ENCODE results near the gene ROM1.

ROM1 gene

DNA sequence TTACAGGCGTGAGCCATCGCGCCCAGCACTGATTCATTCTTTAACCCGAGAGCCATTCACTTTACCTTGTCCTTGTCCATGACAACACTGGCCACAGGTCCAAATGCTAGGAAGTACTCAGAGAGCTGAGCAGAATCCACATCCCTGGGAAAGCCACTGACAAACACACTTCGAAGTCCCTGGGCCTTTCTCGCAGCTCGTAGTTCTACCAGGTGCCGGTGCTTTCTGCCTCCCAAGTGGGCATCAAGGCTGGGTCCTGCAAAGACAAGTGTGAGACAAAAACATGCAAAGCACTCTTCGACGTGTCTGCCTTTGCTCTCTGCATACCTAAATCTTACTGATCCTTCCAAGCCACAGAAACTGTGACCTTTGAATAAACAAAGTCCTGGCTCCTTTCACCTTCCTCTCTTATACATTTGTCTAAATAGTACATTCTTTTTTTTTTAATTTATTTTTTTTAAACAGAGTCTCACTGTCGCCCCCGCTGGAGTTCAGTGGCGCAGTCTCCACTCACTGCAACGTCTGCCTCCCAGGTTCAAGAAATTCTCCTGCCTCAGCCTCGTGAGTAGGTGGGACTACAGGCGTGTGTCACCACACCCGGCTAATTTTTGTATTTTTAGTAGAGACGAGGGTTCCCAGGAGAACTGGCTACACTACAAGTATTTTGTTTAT is 24.0 kb upstream of the ROM1 start:
- no peak for DNase-seq

DNA sequence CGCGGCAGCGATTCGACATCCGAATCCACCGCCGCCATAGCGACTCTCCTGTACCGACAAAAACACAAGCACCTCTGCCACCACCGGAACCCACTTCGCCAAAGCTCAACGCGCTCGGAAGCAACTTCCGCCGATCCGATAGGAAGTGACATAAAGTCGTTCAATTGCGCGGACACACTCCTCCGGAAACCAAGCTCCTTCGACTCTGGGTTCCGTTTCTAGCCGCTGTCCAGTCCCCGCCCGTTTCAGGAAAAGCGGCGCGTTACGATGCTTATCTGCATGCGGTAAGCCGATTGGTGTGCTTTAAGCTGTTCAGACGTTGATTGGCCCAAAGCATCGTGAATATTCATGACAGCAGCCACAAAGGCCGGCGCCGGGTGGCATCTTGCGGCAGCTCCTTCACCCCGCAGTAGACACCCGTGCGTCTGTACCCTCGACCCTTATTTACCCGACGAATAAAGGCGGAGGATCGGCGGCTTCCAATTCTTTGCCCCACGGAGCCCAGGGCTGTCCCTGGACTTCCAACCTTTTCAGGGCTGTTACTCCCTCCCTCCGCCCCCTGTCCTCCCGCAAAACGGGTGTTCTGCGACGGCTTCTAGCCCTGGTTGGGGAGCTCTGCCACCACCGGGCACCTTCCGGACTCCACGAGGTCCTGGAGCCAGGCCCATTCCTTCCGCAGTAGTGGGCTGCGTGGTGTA is 21.5 kb upstream of the ROM1 start, which contains the start of gene TUT1:
TSS of gene TUT1 (minus strand) at position 76 of the 698 bp plus-strand sequence. CDS start at position 38, 38 bp downstream.
- DNase-seq, result peak; percentile 94

DNA sequence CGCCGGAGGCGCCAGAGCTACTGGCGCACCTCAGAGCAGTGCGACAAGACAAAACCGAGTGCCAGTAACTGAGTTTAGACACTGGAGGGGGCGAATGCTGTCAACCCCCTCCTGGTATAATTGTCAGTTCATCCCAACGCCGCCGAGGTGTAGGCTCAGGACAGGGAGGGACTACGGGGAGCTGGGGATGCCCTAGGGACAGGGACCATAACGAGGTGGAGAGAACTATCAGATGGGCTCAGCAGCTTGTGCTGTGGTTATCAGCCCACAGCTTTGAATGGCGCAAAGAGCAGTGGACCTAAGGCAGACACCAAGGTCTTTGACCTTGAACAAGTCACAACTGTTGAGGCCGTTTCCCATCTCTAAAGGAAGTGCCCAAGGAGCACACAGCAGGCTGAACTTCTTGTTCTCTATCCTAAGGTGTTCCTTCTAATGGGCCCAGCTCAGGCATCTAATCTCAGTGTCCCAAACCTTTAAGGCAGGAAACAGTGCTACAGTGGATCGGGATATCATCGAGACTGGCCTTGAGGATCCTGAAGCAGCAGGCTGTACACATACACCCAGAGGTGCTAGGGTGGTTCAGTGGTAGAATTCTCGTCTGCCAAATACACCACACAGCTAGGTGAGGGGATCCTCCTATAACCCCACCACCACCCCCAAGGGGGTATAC is 20.8 kb upstream of the ROM1 start:
- no peak for DNase-seq

DNA sequence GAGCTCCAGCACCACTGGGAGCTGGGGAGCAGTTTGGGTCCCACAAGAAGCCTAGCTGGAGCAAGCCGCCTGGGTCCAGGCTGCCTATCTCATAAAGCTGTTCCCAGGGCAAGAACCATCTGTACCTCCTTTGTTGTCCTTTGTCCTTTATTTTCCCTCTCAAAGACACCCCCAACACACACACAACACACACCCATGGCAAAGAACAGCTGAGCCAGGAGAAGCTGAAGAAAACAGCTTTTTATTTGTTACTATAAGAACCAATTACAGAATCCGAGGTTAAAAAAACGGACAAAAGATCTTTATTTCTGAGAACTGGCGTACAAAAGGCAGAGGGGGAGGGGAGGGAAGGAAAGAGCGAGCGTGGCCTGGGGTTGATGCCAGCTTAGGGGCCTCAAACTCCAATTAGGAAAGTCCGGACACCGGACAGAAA is 20.1 kb upstream of the ROM1 start:
- no peak for DNase-seq

DNA sequence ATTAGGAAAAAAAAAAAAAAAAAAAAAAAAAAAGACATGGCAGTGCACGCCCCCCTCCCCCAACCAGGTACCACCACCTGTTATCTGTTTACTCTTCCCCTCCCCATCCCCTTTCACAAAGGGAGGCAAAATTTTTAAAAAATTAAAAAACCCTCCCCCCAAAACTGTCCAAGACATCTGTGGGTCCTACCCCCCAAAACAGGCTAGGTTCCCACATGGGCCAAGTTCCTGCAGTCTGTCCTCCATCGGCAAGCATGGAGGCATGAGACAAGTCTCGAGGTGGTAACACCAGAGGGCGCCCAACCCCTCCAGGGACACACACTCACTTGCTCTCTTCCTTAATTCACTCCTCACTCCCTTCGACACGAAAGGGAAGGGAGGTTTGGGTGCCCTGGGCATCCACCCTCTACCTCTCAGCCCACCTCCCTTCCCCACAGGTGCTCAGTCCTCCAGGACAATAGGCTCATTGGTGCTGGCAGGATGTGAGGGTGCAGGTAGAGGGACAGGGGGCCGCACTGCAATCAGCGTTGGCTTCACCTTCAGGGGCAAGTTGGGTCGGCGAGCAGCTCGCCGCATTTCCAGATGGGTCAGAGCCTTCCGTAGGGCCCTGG is 19.5 kb upstream of the ROM1 start:
- peak; percentile 70 for DNase-seq

DNA sequence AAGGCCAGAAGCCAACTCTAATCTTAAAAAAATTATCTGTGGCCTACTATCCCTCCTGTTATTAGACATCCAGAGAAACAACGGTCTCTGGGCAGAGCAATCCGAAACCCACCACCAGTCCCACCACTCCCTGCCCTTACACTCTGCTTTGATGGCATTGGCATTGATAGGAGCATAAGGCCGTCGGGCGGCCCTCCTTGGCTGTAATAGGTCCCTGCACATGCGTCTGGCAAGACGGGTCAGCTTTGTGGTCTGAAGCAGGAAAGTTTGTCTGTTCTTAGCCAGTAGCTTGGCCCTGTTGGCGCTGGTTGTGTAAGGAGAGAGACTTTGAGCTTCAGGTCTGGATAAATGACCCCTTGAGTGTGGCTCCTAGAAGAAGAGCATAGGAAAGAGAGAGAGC is 17.9 kb upstream of the ROM1 start:
- DNase-seq, result no peak

DNA sequence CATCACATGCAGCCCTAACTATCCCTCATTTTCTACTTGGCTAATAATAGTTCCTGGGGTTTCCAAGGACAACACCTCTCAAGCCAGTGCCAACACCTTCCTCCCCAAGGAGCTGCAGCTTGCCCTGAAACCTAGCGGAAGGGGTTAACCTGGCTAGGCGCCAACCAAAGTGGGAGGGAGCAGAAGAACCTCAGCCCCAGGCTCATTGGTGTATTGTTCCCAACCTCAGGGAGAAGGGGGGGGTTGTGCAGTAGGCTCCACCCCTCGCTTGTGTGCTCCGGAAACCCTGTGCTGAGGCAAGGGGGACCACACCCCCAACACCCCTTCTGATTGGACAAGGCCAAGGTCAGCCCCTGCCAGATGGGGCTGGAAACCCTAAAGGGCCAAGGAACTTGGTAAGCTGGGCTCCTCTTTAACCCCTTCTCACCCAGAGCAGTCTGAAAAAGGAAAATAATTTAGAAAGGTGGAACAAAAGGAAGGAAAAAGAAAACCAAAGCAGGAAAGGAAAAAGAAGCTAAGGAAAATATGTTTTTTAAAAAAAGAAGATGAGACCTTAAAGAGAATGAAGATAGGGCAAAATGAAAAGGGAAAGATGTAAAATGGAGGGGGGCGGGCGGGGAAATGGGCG is 13.9 kb upstream of the ROM1 start:
- peak; percentile 94 for DNase-seq

DNA sequence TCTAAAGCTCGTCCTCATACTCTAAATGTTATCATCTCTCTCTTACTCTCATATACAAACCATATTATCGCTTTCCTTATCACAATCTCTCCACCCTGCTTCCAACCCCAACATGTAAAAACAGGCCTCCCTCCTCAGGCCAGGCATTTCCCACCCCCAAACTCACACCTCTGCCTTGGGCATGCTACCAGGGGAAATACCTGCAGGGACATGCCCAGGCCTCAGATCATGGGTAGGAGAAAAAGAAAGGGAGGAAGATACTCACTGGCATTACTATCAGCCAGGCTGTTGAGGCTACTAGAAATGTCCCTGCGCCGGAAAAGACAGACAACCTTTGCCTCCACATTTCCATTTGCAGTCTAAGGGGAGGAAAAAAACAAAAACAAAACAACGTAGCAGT is 13.2 kb upstream of the ROM1 start:
- DNase-seq, result no peak

DNA sequence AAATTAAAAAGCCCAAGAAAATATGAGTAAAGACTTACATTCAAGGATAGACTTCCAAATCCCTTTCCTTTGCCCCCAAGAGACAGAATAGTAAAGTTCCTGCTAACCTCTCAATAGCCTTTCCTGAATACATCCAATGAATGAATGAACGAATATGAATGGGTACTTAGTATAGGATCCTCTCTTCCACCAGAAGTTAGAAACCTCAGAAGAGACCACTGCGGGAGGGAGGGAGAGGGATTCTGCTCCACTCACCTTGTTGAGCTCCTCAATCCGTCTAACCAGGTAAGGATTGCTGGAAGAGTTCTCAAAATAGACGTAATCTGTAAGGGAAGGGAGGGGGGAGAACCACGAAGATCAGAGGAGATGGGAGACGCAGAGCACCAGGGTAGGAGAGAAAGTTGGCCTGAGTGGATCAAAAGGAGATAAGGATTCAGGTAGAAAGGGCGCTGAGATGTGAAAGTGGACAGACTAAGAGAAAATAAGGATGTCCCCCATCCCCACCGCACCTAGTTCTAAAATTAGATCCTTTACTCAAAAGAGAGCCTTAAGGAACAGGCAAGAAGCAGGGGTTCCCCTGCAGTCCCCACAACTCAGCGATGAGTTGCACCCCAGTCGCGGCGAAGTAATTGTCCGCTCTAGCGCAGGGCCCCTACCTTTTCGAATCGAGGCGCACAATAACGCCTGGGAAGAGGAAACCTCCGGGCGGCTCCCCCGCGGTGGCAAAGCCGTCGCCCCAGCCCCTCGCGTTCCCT is 12.5 kb upstream of the ROM1 start:
- DNase-seq, result no peak

DNA sequence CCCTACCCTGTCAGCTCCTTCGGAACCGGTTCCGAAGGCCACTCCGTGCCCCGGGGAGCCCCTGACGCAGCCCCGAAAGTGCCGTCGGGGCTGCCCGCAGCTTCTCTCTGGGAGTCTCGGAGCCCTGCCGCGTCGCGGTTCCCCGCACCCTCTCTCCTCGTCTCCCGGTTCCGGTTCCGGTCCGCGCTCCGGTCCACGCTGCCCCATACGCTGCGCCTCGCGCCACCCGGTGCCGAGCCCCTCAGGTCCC is 12.0 kb upstream of the ROM1 start:
- peak; percentile 44 for DNase-seq

DNA sequence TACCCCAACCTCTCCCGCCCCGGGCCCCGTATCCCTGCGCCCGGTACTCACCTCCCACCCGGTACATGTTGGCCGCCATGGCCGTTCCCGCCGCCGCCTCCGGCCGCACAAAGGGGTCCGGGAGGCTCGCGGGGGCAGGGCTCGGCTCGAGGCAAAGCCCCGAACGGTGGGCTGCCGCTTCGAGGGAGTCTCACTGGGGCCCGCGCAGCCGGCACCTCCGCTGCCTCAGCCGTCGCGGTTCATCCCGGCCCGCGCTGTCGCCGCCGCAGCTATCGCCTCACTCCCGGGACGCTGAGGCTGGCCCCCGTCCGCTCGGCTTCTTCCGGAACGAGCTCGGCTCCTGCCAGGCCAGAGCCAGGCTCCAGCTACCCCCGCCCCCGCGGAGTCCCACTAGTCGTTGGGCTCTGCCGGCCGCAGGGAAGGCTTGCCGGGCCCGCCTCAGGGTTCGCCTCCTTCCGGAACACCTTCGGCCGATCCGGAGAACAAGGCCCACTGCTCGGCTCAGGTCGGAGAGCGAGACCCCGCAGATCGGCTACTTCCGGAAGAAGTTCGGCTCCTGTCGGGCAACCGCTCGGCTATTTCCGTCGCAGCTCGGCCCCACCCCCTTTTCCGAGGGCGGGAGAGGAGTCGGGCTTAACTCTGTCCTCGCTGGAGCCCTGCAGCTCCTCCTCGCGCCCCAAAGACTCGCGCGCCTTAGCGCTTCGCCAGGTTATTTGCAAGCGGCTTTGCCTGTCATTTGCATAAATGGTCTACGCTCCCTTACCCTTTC is 11.5 kb upstream of the ROM1 start, which contains the start of gene MTA2:
TSS of gene MTA2 (minus strand) at position 494 of the 769 bp plus-strand sequence. CDS start at position 79, 415 bp downstream.
- peak; percentile 99 for DNase-seq

DNA sequence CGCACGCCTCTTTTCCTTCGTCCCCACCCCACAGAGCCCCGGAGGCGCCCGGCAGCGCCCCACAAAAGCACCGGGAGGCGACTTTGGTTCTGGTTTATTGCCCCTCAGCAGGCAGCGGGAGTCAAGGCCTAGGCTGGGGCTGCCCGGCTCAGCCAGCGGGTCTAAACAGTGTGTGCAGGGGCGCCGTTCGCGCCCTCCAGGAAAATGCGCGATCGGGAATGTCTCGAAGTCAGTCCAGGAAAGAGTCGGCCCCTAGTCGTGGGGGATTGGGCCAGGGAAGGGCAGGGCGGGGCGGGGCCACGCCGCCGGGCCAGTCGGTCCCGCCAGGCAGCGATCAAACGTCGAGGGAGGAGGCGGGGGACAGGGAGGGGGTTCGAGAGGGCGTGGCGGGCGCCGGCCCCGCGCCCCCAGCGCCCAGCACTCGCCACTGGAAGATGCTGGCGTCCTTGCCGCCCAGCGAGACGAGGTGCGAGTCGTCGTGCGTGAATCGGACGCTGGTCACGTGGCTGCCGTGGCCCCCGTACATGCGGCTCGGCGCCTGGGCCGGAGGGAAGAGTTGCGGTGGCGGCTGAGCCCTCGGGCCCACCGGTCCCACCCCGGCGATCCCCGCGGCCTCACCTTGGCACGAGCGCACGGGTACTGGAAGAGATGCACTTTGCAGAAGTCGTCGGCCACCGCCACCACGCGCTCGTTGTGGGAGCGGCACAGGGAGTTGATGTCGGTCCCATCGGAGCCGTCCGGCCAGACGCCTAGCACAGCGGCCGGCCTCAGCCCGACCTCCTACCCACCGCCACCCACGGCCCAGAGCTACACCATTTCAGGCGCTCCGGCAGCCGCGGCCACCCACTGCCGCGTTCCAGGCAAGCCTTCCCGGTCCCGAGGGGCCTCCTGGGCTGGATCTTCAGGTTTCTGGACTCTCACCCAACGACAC is 10.7 kb upstream of the ROM1 start:
- DNase-seq, result peak; percentile 15

DNA sequence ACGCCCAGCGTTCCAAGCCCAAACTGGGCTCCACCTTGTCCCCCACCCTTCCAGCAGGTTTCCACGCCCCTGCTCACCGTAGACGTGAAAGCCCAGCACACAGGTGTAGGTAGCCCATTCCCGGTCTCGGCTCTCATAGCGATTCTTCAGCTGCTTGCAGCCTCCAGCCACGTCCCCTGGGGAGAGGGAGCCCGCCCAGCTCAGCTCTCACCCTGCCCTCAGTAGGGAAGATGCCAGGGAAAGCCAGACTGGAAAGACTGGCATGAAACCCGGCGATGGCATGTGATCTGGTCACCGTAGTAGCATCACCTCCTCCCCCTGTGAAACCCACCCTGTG is 10.0 kb upstream of the ROM1 start:
- DNase-seq, result no peak

DNA sequence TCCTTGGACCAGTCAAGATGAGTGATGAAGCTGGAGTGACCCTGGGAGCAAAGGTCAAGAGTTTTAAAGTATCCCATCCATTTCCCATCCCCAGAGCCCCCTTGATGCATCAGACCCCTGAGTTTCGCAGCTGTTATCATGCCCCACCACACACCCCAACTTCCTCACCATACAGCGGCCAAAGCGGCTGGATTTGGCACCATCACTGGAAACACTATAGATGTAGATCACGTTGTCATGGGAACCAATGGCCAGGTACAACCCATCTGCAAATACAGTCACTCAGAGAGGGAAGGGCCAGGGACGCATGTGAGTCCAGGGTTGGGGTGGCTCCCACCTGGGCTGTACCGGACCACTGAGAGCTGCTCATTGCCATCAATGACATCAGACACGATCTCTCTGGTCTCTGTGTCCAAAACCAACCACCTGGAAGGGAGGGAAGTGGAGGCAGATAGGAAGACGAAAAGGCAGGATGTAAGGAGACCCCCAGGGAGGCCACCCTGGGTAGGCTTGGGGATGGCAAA is 9.2 kb upstream of the ROM1 start:
- DNase-seq, result no peak

DNA sequence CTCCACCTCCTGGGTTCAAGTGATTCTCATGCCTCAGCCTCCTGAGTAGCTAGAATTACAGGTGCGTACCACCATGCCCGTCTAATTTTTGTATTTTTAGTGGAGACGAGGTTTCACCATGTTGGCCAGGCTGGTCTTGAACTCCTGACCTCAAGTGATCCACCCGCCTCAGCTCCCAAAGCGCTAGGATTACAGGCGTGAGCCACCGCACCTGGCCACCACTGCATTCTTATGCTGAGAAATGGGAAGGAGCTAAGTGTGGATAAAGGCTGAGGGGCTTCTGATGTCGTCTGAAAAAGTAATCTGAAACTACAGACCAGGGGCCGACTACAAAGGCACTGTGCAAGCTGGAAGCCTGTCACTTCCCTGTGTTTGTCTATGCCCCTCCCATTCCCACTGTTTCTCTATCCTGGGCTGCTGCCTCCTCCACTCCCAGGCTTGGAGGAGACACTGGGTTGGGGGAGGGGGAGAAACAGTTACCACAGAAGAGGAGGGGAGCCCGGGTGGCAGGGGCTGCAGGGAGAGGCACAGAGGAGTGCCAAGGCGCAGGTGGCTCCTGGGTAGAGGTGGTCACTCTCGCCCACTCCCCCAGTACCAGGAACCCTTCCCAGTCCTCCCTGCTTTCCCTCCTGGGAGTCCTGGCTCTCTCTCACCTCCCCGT is 8.5 kb upstream of the ROM1 start:
- DNase-seq, result no peak

DNA sequence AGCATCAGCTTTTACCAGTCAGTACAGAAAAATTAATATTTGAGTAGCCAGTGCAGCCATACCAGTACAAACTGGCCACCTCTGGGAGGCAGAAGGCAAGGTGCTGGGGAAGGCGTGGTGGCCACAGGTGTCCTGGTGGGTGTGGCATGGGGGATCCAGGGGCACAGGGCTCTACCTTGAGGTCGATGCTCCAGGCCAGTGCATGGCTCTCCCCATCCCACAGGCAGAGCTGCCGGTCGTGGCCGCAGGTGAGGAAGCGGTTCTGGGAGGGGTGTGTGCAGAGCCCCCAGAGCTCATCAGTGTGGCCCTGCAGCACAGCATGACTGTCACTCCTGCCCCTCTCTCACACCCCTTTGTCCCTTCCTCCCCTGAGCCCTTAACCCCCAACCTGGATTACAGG is 7.6 kb upstream of the ROM1 start:
- no peak for DNase-seq

DNA sequence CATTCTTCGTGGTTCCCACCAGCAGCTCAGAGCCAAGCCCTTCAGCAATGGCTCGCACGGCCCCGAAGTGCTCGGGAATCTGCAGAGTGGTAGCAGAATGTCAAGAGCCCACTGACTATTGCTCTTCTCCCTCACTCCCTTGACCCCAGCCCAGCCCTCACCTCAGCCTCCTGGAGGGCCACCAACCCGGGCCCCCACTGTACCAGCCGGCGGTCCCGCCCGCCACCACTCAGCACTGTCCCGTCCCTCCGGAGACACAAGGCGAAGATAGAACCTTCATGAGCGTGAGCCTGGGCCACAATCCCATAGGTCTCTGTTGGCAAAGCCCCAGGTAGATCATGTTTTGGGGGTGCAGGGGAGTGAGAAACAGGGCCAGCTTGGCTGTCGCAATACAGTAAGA is 7.2 kb upstream of the ROM1 start:
- no peak for DNase-seq

DNA sequence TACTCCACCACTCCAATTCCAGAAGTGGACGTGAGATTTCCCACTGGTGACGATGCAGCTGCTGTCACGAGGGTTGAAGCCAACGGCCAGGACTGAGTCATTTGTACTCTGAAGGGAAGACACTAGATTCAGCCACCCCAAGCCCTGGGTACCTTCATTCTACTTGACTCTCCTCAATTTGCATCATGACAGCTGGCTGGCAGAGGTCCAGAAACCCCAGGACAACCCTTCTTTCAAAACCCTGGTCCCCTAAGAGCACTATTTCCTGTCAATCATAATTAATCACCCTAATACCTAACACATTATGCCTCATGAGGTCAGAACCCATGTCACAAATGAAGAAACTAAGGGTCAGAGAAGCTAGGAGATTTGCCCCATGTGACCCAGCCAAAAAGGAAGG is 5.3 kb upstream of the ROM1 start:
- DNase-seq, result no peak

DNA sequence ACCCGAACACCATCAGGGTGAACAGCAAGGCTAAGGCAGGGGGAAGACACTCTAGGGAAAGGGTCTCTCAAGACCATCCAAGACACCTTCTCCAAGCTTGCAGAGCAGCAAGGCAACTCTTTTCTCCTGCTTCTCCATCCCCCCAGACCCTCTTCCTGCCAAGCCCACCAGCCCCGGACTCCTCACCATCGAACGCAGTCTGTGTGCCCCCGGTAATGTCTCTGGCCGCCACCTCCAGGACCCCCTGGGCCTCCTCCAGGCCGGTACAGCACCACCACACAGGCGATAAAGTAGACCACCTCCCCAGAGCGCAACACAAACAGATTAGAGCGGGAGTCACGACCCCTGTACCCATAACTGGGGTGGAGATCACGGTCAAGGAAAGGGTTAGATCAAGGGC is 4.3 kb upstream of the ROM1 start:
- no peak for DNase-seq

DNA sequence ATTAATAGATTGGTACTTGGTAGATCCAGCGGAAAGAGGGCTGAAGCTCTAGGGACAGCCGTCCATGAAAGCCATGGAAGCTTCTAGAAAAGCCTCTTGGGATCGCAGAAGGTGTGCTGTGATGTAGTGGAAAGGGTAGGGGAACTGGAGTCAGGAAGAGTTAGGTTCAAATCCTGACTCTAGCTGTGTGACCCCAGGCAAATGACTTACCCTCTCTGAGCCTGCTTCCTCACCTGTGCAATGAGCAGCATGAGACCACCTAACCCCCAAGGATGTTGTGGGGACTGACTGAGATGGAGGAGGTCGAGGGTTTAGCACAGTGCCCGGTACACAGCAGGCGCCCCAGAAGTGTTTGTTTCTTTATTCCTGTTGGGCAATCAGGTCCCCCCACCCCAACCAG is 2.7 kb upstream of the ROM1 start:
- DNase-seq, result no peak

Data from effector CD4-positive, alpha-beta T cell (primary cell).